ENCODE results near the gene PLXNA4.

PLXNA4 gene

DNA sequence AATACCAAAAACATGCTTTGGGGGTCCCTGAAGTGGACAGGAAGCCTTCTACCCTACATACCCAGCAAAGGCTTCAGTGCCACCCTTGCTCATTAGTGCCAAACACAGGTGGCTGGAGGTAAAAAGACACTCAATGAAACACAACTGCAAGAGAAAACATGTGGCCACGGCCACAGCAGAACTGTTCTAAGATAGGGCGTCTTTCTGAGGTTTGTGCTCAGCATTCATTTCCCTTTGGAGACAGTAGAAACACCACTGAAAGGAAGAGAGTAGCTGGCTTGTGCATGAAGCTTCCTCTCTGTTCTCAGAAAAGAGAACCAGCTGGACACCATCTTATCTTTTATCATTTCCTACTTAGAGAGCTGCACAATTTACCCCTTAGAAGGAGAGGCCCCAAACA is 143.0 kb downstream of the PLXNA4 start:
- no peak for DNase-seq
- H3K4me1 ChIP-seq (ENCODE audit: control insufficient read depth in 1 of 2, insufficient read depth in 2 of 2, low read length in 2 of 2): no peaks in the 10 kb centered on the region
- H3K9ac ChIP-seq (ENCODE audit: low read length): no peak overlapping the region
- H3K27me3 ChIP-seq (ENCODE audit: insufficient read depth, low read length): no peaks in the 10 kb centered on the region
- H2AFZ ChIP-seq (ENCODE audit: insufficient read depth, low read length, poor library complexity): no peak overlapping the region
- no peak overlapping the region for H3K27ac ChIP-seq (ENCODE audit: low read depth, low read length)
- no peak overlapping the region for H3K4ac ChIP-seq (ENCODE audit: low read depth, low read length)
- no CpG with 5 or more reads among the region's 2 CpGs for WGBS (ENCODE audit: extremely low coverage, insufficient coverage, insufficient read length)
- H4K8ac ChIP-seq (ENCODE audit: low read depth, low read length): no peak overlapping the region
- no peak overlapping the region for H3K18ac ChIP-seq (ENCODE audit: low read length)
- H3K23ac ChIP-seq (ENCODE audit: low read length): no peak overlapping the region
- H3K79me2 ChIP-seq (ENCODE audit: control insufficient read depth, insufficient read depth, low read length, poor library complexity): no peaks in the 10 kb centered on the region
- H2AK5ac ChIP-seq (ENCODE audit: low read length): no peak overlapping the region
- no peak overlapping the region for H3K4me2 ChIP-seq (ENCODE audit: low read length)
- H3K9me3 ChIP-seq (ENCODE audit: insufficient read depth, low read depth, low read length): no peaks in the 10 kb centered on the region
- no peak overlapping the region for H2BK120ac ChIP-seq (ENCODE audit: insufficient read depth, low read length, poor library complexity)
- H3K79me1 ChIP-seq (ENCODE audit: low read length): no peaks in the 10 kb centered on the region
- H3K4me3 ChIP-seq (ENCODE audit: low read depth, low read length): no peak overlapping the region
- H4K12ac ChIP-seq (ENCODE audit: low read depth, low read length): no peak overlapping the region
- H2BK5ac ChIP-seq (ENCODE audit: low read depth, low read length, poor library complexity): no peak overlapping the region
- H3K14ac ChIP-seq (ENCODE audit: low read length): no peak overlapping the region
- no peak overlapping the region for H2BK12ac ChIP-seq (ENCODE audit: low read length)
- no peak overlapping the region for H4K91ac ChIP-seq (ENCODE audit: low read depth, low read length)
- no peaks in the 10 kb centered on the region for H3K36me3 ChIP-seq (ENCODE audit: control insufficient read depth in 1 of 2, insufficient read depth in 2 of 2, low read length in 2 of 2)

GRCh38 chr7:132430861-132431822 is 145.1 kb downstream of the PLXNA4 start:
- Histone ChIP-seq H3K9ac (ENCODE audit: low read length) (no peak overlapping the region), H3K14ac (ENCODE audit: low read length) (no peak overlapping the region), H3K4me2 (ENCODE audit: low read length) (no peak overlapping the region), H3K27me3 (ENCODE audit: insufficient read depth, low read length) (no peaks in the 10 kb centered on the region), H3K36me3 (ENCODE audit: control insufficient read depth in 1 of 2, insufficient read depth in 2 of 2, low read length in 2 of 2) (no peaks in the 10 kb centered on the region), H4K8ac (ENCODE audit: low read depth, low read length) (no peak overlapping the region), H3K79me2 (ENCODE audit: control insufficient read depth, insufficient read depth, low read length, poor library complexity) (no peaks in the 10 kb centered on the region), H3K79me1 (ENCODE audit: low read length) (no peaks in the 10 kb centered on the region), H2AFZ (ENCODE audit: insufficient read depth, low read length, poor library complexity) (no peak overlapping the region), H3K4ac (ENCODE audit: low read depth, low read length) (no peak overlapping the region), H2BK5ac (ENCODE audit: low read depth, low read length, poor library complexity) (no peak overlapping the region), H2BK12ac (ENCODE audit: low read length) (no peak overlapping the region), H3K27ac (ENCODE audit: low read depth, low read length) (no peak overlapping the region), H4K12ac (ENCODE audit: low read depth, low read length) (no peak overlapping the region), H3K4me3 (ENCODE audit: low read depth, low read length) (no peak overlapping the region), H2BK120ac (ENCODE audit: insufficient read depth, low read length, poor library complexity) (no peak overlapping the region), H3K18ac (ENCODE audit: low read length) (no peak overlapping the region), H3K9me3 (ENCODE audit: insufficient read depth, low read depth, low read length) (no peaks in the 10 kb centered on the region), H3K23ac (ENCODE audit: low read length) (no peak overlapping the region), H3K4me1 (ENCODE audit: control insufficient read depth in 1 of 2, insufficient read depth in 2 of 2, low read length in 2 of 2) (no peaks in the 10 kb centered on the region), H4K91ac (ENCODE audit: low read depth, low read length) (no peak overlapping the region), H2AK5ac (ENCODE audit: low read length) (no peak overlapping the region)
- WGBS (ENCODE audit: extremely low coverage, insufficient coverage, insufficient read length): no CpG with 5 or more reads among the region's 13 CpGs
- DNase-seq: peak; percentile 34 to 50

GRCh38 chr7:132430041-132430855 is 146.0 kb downstream of the PLXNA4 start:
- Histone ChIP-seq H3K36me3 (ENCODE audit: control insufficient read depth in 1 of 2, insufficient read depth in 2 of 2, low read length in 2 of 2) (no peaks in the 10 kb centered on the region), H3K18ac (ENCODE audit: low read length) (no peak overlapping the region), H4K91ac (ENCODE audit: low read depth, low read length) (no peak overlapping the region), H3K9me3 (ENCODE audit: insufficient read depth, low read depth, low read length) (no peaks in the 10 kb centered on the region), H3K4ac (ENCODE audit: low read depth, low read length) (no peak overlapping the region), H3K27me3 (ENCODE audit: insufficient read depth, low read length) (no peaks in the 10 kb centered on the region), H3K23ac (ENCODE audit: low read length) (no peak overlapping the region), H3K14ac (ENCODE audit: low read length) (no peak overlapping the region), H4K12ac (ENCODE audit: low read depth, low read length) (no peak overlapping the region), H4K8ac (ENCODE audit: low read depth, low read length) (no peak overlapping the region), H2BK5ac (ENCODE audit: low read depth, low read length, poor library complexity) (no peak overlapping the region), H2AFZ (ENCODE audit: insufficient read depth, low read length, poor library complexity) (no peak overlapping the region), H3K4me3 (ENCODE audit: low read depth, low read length) (no peak overlapping the region), H2BK120ac (ENCODE audit: insufficient read depth, low read length, poor library complexity) (no peak overlapping the region), H3K79me1 (ENCODE audit: low read length) (no peaks in the 10 kb centered on the region), H3K9ac (ENCODE audit: low read length) (no peak overlapping the region), H3K27ac (ENCODE audit: low read depth, low read length) (no peak overlapping the region), H3K4me1 (ENCODE audit: control insufficient read depth in 1 of 2, insufficient read depth in 2 of 2, low read length in 2 of 2) (no peaks in the 10 kb centered on the region), H3K4me2 (ENCODE audit: low read length) (no peak overlapping the region), H2AK5ac (ENCODE audit: low read length) (no peak overlapping the region), H3K79me2 (ENCODE audit: control insufficient read depth, insufficient read depth, low read length, poor library complexity) (no peaks in the 10 kb centered on the region), H2BK12ac (ENCODE audit: low read length) (no peak overlapping the region)
- no CpG with 5 or more reads among the region's 4 CpGs for WGBS (ENCODE audit: extremely low coverage, insufficient coverage, insufficient read length)
- no peak for DNase-seq

DNA sequence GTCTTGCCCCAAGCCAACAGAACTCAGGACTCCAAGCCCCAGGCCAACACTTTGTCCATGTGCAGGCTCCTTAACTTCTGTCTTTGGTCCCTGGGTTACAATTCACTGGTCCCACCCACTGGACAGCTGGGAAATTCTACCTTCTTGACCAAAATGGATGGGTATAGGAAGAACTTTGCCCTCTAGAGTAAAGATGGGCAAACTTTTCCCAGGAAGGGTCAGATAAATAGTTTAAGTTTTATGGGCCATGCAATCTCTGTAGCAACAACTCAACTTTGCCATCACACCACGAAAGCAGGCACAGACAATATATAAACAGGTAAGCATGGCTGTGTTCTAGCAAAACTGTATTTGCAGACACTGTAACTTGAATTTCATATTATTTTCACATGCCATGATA is 147.1 kb downstream of the PLXNA4 start:
- Histone ChIP-seq H3K27ac (ENCODE audit: low read depth, low read length) (no peak overlapping the region), H3K4me1 (ENCODE audit: control insufficient read depth in 1 of 2, insufficient read depth in 2 of 2, low read length in 2 of 2) (peaks cover 0 to 3% of the 10 kb centered on the region in 2 experiments), H4K8ac (ENCODE audit: low read depth, low read length) (no peak overlapping the region), H3K18ac (ENCODE audit: low read length) (no peak overlapping the region), H3K9me3 (ENCODE audit: insufficient read depth, low read depth, low read length) (no peaks in the 10 kb centered on the region), H3K27me3 (ENCODE audit: insufficient read depth, low read length) (no peaks in the 10 kb centered on the region), H3K9ac (ENCODE audit: low read length) (no peak overlapping the region), H2AK5ac (ENCODE audit: low read length) (no peak overlapping the region), H2BK5ac (ENCODE audit: low read depth, low read length, poor library complexity) (no peak overlapping the region), H2AFZ (ENCODE audit: insufficient read depth, low read length, poor library complexity) (no peak overlapping the region), H3K4me2 (ENCODE audit: low read length) (no peak overlapping the region), H2BK120ac (ENCODE audit: insufficient read depth, low read length, poor library complexity) (no peak overlapping the region), H3K79me2 (ENCODE audit: control insufficient read depth, insufficient read depth, low read length, poor library complexity) (no peaks in the 10 kb centered on the region), H3K79me1 (ENCODE audit: low read length) (no peaks in the 10 kb centered on the region), H4K91ac (ENCODE audit: low read depth, low read length) (no peak overlapping the region), H3K14ac (ENCODE audit: low read length) (no peak overlapping the region), H3K4me3 (ENCODE audit: low read depth, low read length) (no peak overlapping the region), H2BK12ac (ENCODE audit: low read length) (no peak overlapping the region), H3K4ac (ENCODE audit: low read depth, low read length) (no peak overlapping the region), H4K12ac (ENCODE audit: low read depth, low read length) (no peak overlapping the region), H3K36me3 (ENCODE audit: control insufficient read depth in 1 of 2, insufficient read depth in 2 of 2, low read length in 2 of 2) (no peaks in the 10 kb centered on the region), H3K23ac (ENCODE audit: low read length) (no peak overlapping the region)
- no CpG with 5 or more reads among the region's 1 CpG for WGBS (ENCODE audit: extremely low coverage, insufficient coverage, insufficient read length)
- DNase-seq: no peak

All from trophoblast cell (in vitro differentiated cells and primary cell).